ENCODE measurements around the gene TASOR2. TPM values are rescaled to one million over a fixed set of nuclear protein-coding genes. Genes with fewer than 3 reads are reported as not detected.

Gene TASOR2
- total RNA-seq, 1 experiment from 2014 or later = 123 TPM

DNA sequence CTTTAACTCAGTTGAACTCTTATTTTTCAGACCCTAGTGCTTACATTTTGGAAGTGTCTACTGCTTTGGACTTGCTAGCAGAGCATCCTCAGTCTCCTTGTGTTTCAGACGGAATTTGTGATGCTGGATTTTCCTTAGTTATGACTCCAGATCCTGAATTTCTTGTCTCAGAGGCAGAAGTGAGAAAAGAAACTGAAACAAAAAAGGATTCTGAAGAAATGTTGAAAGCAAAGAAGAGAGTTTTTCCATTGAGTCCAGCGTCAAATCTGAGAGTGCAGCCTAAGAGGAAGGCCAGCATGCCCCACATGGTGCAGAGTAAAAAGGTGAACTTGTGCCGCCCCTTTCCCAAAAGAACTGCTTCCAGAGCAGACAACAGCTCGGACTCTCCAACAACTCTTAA, 46.1 kb downstream of the TASOR2 start:
- intact Hi-C loops (cut with micrococcal nuclease) = loop anchor here (10.0 kb wide), 1 partner anchor 46 kb away; the partner anchor contains the start of gene TASOR2
- ChIA-PET CTCF (interaction anchor here (0.7 kb wide), 1 partner anchor 44 kb away, joined by 3 read pairs; no protein-coding TSS in a partner anchor), POLR2A (interaction anchor here (0.7 to 1.1 kb wide), 2 partner anchors 29 to 46 kb away, joined by 3 to 4 read pairs; partner anchors contain the start of gene TASOR2)
- Mint-ChIP-seq H3K27ac (ENCODE audit: low read depth, unreplicated experiment) (no peak overlapping the region), H3K36me3 (ENCODE audit: insufficient read depth, unreplicated experiment) (peaks cover 80% of the 10 kb centered on the region), H3K4me1 (ENCODE audit: insufficient read depth, unreplicated experiment) (no peaks in the 10 kb centered on the region), H3K9me3 (ENCODE audit: unreplicated experiment) (no peaks in the 10 kb centered on the region), H3K4me3 (ENCODE audit: unreplicated experiment) (no peak overlapping the region), H3K27me3 (ENCODE audit: insufficient read depth, unreplicated experiment) (no peaks in the 10 kb centered on the region)
- TF ChIP-seq CTCF (IDR thresholded peaks at IDR 0.05; ENCODE audit: unreplicated experiment) = no peak
- no TSS peak for BruUV-seq (replicated peaks)
- DNase-seq (ENCODE audit: unreplicated experiment) = no peak

DNA sequence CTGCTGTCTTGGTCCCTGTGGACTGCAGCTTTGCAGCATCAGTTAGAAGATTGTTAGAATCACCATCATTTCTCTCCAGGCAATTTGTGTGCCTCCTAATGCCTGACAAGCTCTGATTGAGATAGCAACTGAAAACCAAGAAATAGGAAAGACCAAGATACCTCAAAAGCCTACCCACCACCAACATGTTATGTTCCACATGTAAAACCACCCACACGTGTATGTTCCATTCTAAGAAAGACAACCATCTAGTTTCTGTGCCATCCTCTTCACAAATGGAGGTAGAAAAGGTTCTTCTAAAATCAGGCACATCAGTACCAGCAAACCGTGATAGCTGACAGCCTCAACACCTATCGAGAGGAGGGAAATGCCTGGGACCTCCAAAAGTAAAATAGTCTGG, 46.9 kb downstream of the TASOR2 start:
- CTCF ChIA-PET = no interaction called here
- no TSS peak for BruUV-seq (replicated peaks)
- H3K4me1 Mint-ChIP-seq (ENCODE audit: insufficient read depth, unreplicated experiment) = no peaks in the 10 kb centered on the region
- intact Hi-C loops (cut with micrococcal nuclease) = loop anchor here (10.0 kb wide), 1 partner anchor 47 kb away; the partner anchor contains the start of gene TASOR2
- H3K4me3 Mint-ChIP-seq (ENCODE audit: unreplicated experiment) = no peak overlapping the region
- H3K27me3 Mint-ChIP-seq (ENCODE audit: insufficient read depth, unreplicated experiment) = no peaks in the 10 kb centered on the region
- peaks cover 76% of the 10 kb centered on the region for H3K36me3 Mint-ChIP-seq (ENCODE audit: insufficient read depth, unreplicated experiment)
- no peak for TF ChIP-seq CTCF (IDR thresholded peaks at IDR 0.05; ENCODE audit: unreplicated experiment)
- no peak for DNase-seq (ENCODE audit: unreplicated experiment)
- no peaks in the 10 kb centered on the region for H3K9me3 Mint-ChIP-seq (ENCODE audit: unreplicated experiment)
- POLR2A ChIA-PET = interaction anchor here (0.7 to 1.1 kb wide), 2 partner anchors 20 to 28 kb away, joined by 3 read pairs; no protein-coding TSS in a partner anchor
- no peak overlapping the region for H3K27ac Mint-ChIP-seq (ENCODE audit: low read depth, unreplicated experiment)

DNA sequence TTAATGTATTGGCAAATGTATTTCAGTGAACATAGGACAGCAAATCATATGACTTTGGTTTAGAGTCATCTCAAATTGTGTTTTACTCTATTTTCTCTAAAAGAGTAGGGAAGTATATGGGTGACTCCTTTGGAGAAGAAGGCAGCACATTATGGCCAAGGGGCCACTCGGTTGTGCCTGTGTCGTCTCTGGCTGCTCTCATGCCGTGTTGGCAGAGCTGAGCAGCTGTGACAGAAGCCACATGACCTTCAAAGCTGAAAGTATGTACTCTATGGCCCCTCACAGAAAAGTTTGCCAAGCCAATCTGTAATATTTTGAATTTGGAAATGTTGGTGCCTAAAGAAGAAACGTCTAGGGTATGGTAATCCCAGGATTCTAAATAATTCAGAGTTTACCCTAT, 47.5 kb downstream of the TASOR2 start:
- intact Hi-C loops (cut with micrococcal nuclease) = loop anchor here (10.0 kb wide), 1 partner anchor 47 kb away; the partner anchor contains the start of gene TASOR2
- POLR2A ChIA-PET = no interaction called here

More for the DNA sequence above, 47.5 kb downstream of the TASOR2 start:
- H3K36me3 Mint-ChIP-seq (ENCODE audit: insufficient read depth, unreplicated experiment) = peaks cover 76% of the 10 kb centered on the region
- no peaks in the 10 kb centered on the region for H3K4me1 Mint-ChIP-seq (ENCODE audit: insufficient read depth, unreplicated experiment)
- DNase-seq (ENCODE audit: unreplicated experiment) = no peak
- no peak for TF ChIP-seq CTCF (IDR thresholded peaks at IDR 0.05; ENCODE audit: unreplicated experiment)
- H3K27ac Mint-ChIP-seq (ENCODE audit: low read depth, unreplicated experiment) = no peak overlapping the region
- CTCF ChIA-PET = no interaction called here
- H3K9me3 Mint-ChIP-seq (ENCODE audit: unreplicated experiment) = no peaks in the 10 kb centered on the region
- no peak overlapping the region for H3K4me3 Mint-ChIP-seq (ENCODE audit: unreplicated experiment)
- no peaks in the 10 kb centered on the region for H3K27me3 Mint-ChIP-seq (ENCODE audit: insufficient read depth, unreplicated experiment)
- BruUV-seq (replicated peaks) = no TSS peak

Other genes starting within 250 kb of the TASOR2 start
- not detected in 2 replicates for gene CALML5, start 185.3 kb upstream of the TASOR2 start, total RNA-seq (2022)
- 0.25 and 0.75 TPM in 2 replicates for gene CALML3, start 159.9 kb upstream of the TASOR2 start, total RNA-seq (2022)
- gene ASB13, start 18.2 kb upstream of the TASOR2 start, total RNA-seq (2022) = 16.3 and 20.7 TPM in 2 replicates
- 173 and 200 TPM in 2 replicates for gene GDI2, start 128.6 kb downstream of the TASOR2 start, total RNA-seq (2022)
- gene ANKRD16, start 205.1 kb downstream of the TASOR2 start, total RNA-seq (2022) = 9.9 and 10.6 TPM in 2 replicates
- gene FBH1, start 205.4 kb downstream of the TASOR2 start, total RNA-seq (2022) = 61.8 and 70.5 TPM in 2 replicates

Measured in MCF 10A (cell line).